H9 (cell line): ENCODE results near the gene SPTBN1. TPM values are rescaled to one million over a fixed set of nuclear protein-coding genes. Genes with fewer than 3 reads are reported as not detected.

Experiments
- DNase-seq: peaks from one replicate; pipeline ENCODE4 v3.0.0-alpha.2; 2017
- H2AFZ ChIP-seq: one replicate; pipeline ENCODE4 v1.6.1; 2013; ENCODE audit warnings: mild to moderate bottlenecking, low read length, control low read depth, moderate library complexity
- H2AK5ac ChIP-seq: 2 replicates; pipeline ENCODE4 v1.6.1; 2013; ENCODE audit warnings: low read length, control low read depth, mixed read lengths; ENCODE audit not compliant: insufficient read length
- H2BK120ac ChIP-seq: one replicate; pipeline ENCODE4 v1.6.1; 2013; ENCODE audit warnings: low read depth, mild to moderate bottlenecking, low read length, control low read depth, inconsistent platforms; ENCODE audit not compliant: poor library complexity, severe bottlenecking
- H2BK12ac ChIP-seq: 2 replicates; pipeline ENCODE4 v1.6.1; 2013; ENCODE audit warnings: low read length, control low read depth, mixed read lengths, low read depth; ENCODE audit not compliant: insufficient read length
- H2BK15ac ChIP-seq: 2 replicates; pipeline ENCODE4 v1.6.1; 2013; ENCODE audit warnings: low read depth, low read length, control low read depth
- H2BK20ac ChIP-seq: one replicate; pipeline ENCODE4 v1.6.1; 2013; ENCODE audit warnings: low read depth, mild to moderate bottlenecking, low read length, control low read depth, inconsistent platforms; ENCODE audit not compliant: poor library complexity, severe bottlenecking
- H2BK5ac ChIP-seq: 2 replicates; pipeline ENCODE4 v1.6.1; 2013; ENCODE audit warnings: low read length, control low read depth, mixed read lengths; ENCODE audit not compliant: insufficient read length
- H3K14ac ChIP-seq: 2 replicates; pipeline ENCODE4 v1.6.1; 2013; ENCODE audit warnings: low read length, control low read depth; ENCODE audit not compliant: insufficient read depth
- H3K18ac ChIP-seq: 2 replicates; pipeline ENCODE4 v1.6.1; 2013; ENCODE audit warnings: low read depth, mild to moderate bottlenecking, mixed read lengths, low read length, control low read depth; ENCODE audit not compliant: insufficient read length
- H3K23ac ChIP-seq: 2 replicates; pipeline ENCODE4 v1.6.1; 2013; ENCODE audit warnings: low read length, control low read depth, mixed read lengths, low read depth; ENCODE audit not compliant: insufficient read length
- H3K23me2 ChIP-seq: 2 replicates; pipeline ENCODE4 v1.6.1; 2013; ENCODE audit warnings: low read depth, mild to moderate bottlenecking, mixed read lengths, low read length, control low read depth; ENCODE audit not compliant: insufficient read length, poor library complexity, severe bottlenecking
- H3K27ac ChIP-seq: 2 replicates; pipeline ENCODE4 v1.5.1; 2013; ENCODE audit warnings: low read length, control low read depth, mixed read lengths, low read depth; ENCODE audit not compliant: insufficient read length
- H3K27me3 ChIP-seq: 2 replicates; pipeline ENCODE4 v1.6.1; 2013; ENCODE audit warnings: low read length, control low read depth, inconsistent platforms; ENCODE audit not compliant: insufficient read depth
- H3K4ac ChIP-seq: 2 replicates; pipeline ENCODE4 v1.6.1; 2013; ENCODE audit warnings: low read depth, mild to moderate bottlenecking, control low read depth, inconsistent platforms, low read length, moderate library complexity
- H3K4me1 ChIP-seq: 2 replicates; pipeline ENCODE4 v1.6.1; 2013; ENCODE audit warnings: low read length, control low read depth, inconsistent platforms; ENCODE audit not compliant: insufficient read depth
- H3K4me2 ChIP-seq: 2 replicates; pipeline ENCODE4 v1.6.1; 2013; ENCODE audit warnings: low read length, control low read depth, mixed read lengths; ENCODE audit not compliant: insufficient read length, insufficient read depth
- H3K56ac ChIP-seq: 2 replicates; pipeline ENCODE4 v1.6.1; 2013; ENCODE audit warnings: low read depth, mild to moderate bottlenecking, mixed read lengths, low read length, control low read depth; ENCODE audit not compliant: insufficient read length
- H3K79me1 ChIP-seq: 2 replicates; pipeline ENCODE4 v1.6.1; 2013; ENCODE audit warnings: low read depth, mild to moderate bottlenecking, moderate library complexity, low read length, control low read depth, inconsistent platforms; ENCODE audit not compliant: insufficient read depth, poor library complexity, severe bottlenecking
- H3K79me2 ChIP-seq: 2 replicates; pipeline ENCODE4 v1.6.1; 2013; ENCODE audit warnings: low read length, control low read depth, inconsistent platforms; ENCODE audit not compliant: insufficient read depth
- H3K9ac ChIP-seq: 2 replicates; pipeline ENCODE4 v1.6.1; 2013; ENCODE audit warnings: low read length, control low read depth, mixed read lengths; ENCODE audit not compliant: insufficient read length; ENCODE audit errors: extremely low read depth
- H3K9me3 ChIP-seq: one replicate; pipeline ENCODE4 v1.6.1; 2013; ENCODE audit warnings: low read depth, low read length, inconsistent platforms; ENCODE audit not compliant: control insufficient read depth
- H3T11ph ChIP-seq: one replicate; pipeline ENCODE4 v1.6.1; 2013; ENCODE audit warnings: mild to moderate bottlenecking, low read length, control low read depth, inconsistent platforms
- H4K20me1 ChIP-seq: one replicate; pipeline ENCODE4 v1.6.1; 2013; ENCODE audit not compliant: control insufficient read depth, insufficient read length, insufficient read depth
- H4K5ac ChIP-seq: 2 replicates; pipeline ENCODE4 v1.6.1; 2013; ENCODE audit warnings: low read depth, mild to moderate bottlenecking, mixed read lengths, low read length, control low read depth; ENCODE audit not compliant: insufficient read length
- H4K8ac ChIP-seq: replicated peaks from 2 replicates; pipeline ENCODE4 v1.6.1; 2013; ENCODE audit warnings: low read length, control low read depth, mixed read lengths, low read depth; ENCODE audit not compliant: insufficient read length
- H4K91ac ChIP-seq: 2 replicates; pipeline ENCODE4 v1.6.1; 2013; ENCODE audit warnings: low read depth, mild to moderate bottlenecking, moderate library complexity, mixed read lengths, low read length, control low read depth; ENCODE audit not compliant: insufficient read length
- H3K27ac Mint-ChIP-seq, 3 experiments: 2 replicates in 2 of 3; 3 replicates in 1 of 3; pipeline ENCODE4 v1.8.0; 2020 to 2021; ENCODE audit warnings: mixed read lengths in 3 of 3, mild to moderate bottlenecking in 1 of 3, moderate library complexity in 1 of 3
- H3K27me3 Mint-ChIP-seq: 2 replicates; pipeline ENCODE4 v1.8.0; 2021; ENCODE audit warnings: low read depth, mild to moderate bottlenecking, moderate library complexity, mixed read lengths
- H3K36me3 Mint-ChIP-seq, 3 experiments: 2 replicates in 2 of 3; 3 replicates in 1 of 3; pipeline ENCODE4 v1.8.0; 2020 to 2021; ENCODE audit warnings: low read depth in 3 of 3, mixed read lengths in 3 of 3; ENCODE audit not compliant: insufficient read depth in 1 of 3
- H3K4me1 Mint-ChIP-seq, 2 experiments: 2 replicates each; pipeline ENCODE4 v1.8.0; 2020; ENCODE audit warnings: mixed read lengths in 2 of 2
- H3K4me3 Mint-ChIP-seq, 2 experiments: 2 replicates in 1 of 2; 3 replicates in 1 of 2; pipeline ENCODE4 v1.8.0; 2020 to 2021; ENCODE audit warnings: mild to moderate bottlenecking in 2 of 2, mixed read lengths in 2 of 2, moderate library complexity in 1 of 2
- H3K9me3 Mint-ChIP-seq, 2 experiments: 2 replicates in 1 of 2; 3 replicates in 1 of 2; pipeline ENCODE4 v1.8.0; 2020; ENCODE audit warnings: mild to moderate bottlenecking in 2 of 2, mixed read lengths in 2 of 2, moderate library complexity in 1 of 2
- CTCF ChIP-seq: fragments of 200-600 bp; sonication (generic); conservative IDR thresholded peaks from 3 replicates; pipeline ENCODE4 v1.8.0; 2021; ENCODE audit warnings: antibody characterized with exemption, mild to moderate bottlenecking
- WGBS: extraction: QIAGEN DNeasy Blood & Tissue Kit; methylation state at CpG from one replicate; pipeline ENCODE4 v1.1.7; 2013; ENCODE audit warnings: missing lambda C conversion rate, low lambda C conversion rate, mixed read lengths; ENCODE audit not compliant: insufficient read length; ENCODE audit errors: extremely low coverage; 5-methylcytosine and 5-hydroxymethylcytosine counted together
- total RNA-seq: library from RNA; stranded (reverse); gene quantifications from 2 replicates; pipeline ENCODE4 v1.2.1, GENCODE V29; 2021

The SPTBN1 gene
- total RNA-seq, 1 experiment from 2014 or later, result 164 TPM

DNA sequence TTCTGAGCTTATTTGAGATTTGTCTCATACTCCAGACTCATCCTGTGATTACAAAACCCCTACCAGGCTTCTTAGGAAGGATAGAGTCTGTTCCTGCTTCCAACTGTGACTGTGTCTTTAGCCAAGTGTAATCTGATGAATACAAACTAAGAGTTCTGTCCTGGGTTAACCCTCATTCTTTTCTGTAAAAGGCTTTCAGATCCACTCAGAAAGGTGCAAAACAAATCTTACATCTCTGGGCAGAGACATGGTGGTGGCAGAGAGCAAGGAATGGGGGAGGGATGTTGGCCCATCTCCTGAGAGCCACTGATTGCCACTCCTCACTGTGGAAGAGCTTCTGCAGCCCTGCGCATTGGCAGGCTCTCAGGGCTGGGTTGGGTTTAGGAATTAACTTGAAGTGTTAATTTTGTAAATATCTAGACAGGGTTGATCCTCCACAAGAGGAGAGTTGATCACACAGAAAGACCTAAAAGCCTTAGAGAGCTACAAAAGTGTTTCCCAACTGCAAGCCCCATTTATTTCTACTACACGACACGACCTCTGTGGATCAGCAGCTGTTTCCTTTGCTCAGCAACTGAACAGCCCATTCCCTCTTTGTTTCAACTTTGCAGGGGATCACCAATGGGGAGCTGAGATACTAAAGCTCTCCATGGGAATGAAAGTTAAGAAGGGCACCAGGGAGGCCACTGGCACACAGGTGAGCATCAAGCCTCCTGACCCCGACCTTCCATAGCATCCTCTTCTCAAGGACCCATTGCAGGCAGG lies 23.7 kb upstream of the SPTBN1 start:
- no peak overlapping the region for H2BK15ac ChIP-seq
- H4K8ac ChIP-seq, result no peak overlapping the region
- H2BK12ac ChIP-seq, result no peak overlapping the region
- no peaks in the 10 kb centered on the region for H3K9me3 ChIP-seq
- Mint-ChIP-seq H3K4me1 (peaks cover 2 to 7% of the 10 kb centered on the region in 2 experiments), H3K36me3 (no peaks in the 10 kb centered on the region), H3K27me3 (no peaks in the 10 kb centered on the region), H3K27ac (no peak overlapping the region), H3K9me3 (no peaks in the 10 kb centered on the region), H3K4me3 (no peak overlapping the region)
- H3T11ph ChIP-seq, result no peak overlapping the region
- H3K56ac ChIP-seq, result no peak overlapping the region
- H3K79me2 ChIP-seq, result no peaks in the 10 kb centered on the region
- no peak overlapping the region for H2BK5ac ChIP-seq
- no peak overlapping the region for H4K91ac ChIP-seq
- no peak overlapping the region for H3K14ac ChIP-seq
- H3K23ac ChIP-seq, result no peak overlapping the region
- H3K9ac ChIP-seq, result no peak overlapping the region
- no peaks in the 10 kb centered on the region for H3K4me1 ChIP-seq
- H3K27ac ChIP-seq, result no peak overlapping the region
- H4K5ac ChIP-seq, result no peak overlapping the region
- H2BK20ac ChIP-seq, result no peak overlapping the region
- DNase-seq, result no peak
- no peak overlapping the region for H3K4me2 ChIP-seq
- no peak for TF ChIP-seq CTCF
- H2BK120ac ChIP-seq, result no peak overlapping the region
- H3K23me2 ChIP-seq, result no peaks in the 10 kb centered on the region
- no peak overlapping the region for H3K4ac ChIP-seq
- no peak overlapping the region for H3K18ac ChIP-seq
- H2AK5ac ChIP-seq, result no peak overlapping the region
- no CpG with 5 or more reads among the region's 4 CpGs for WGBS
- H2AFZ ChIP-seq, result no peak overlapping the region
- no peaks in the 10 kb centered on the region for H3K79me1 ChIP-seq
- H3K27me3 ChIP-seq, result no peaks in the 10 kb centered on the region
- no peaks in the 10 kb centered on the region for H4K20me1 ChIP-seq
